Adrenal gland (tissue), 12 donors: ENCODE data around the gene SPARC. TPM values are rescaled to one million over a fixed set of nuclear protein-coding genes. Genes with fewer than 3 reads are reported as not detected.
"Not testable (repeated sequence)": the region's sequence is repeated elsewhere in the genome, so short reads cannot be mapped to it uniquely, and the experiment has no call there.

Source experiments
- DNase-seq, 7 donors: peaks; one replicate each; pipeline ENCODE4 v3.0.0-alpha.2; 2019 to 2020
- H3K27ac ChIP-seq, 5 donors: fragments of 200-600 bp; sonication (generic) in 4 of 5; 1 replicate in 3 of 5; 2 replicates in 2 of 5; pipeline versions ENCODE4 v1.5.1 to v1.8.0; 2016 to 2020; ENCODE audit warnings: mild to moderate bottlenecking in 1 of 5
- H3K27me3 ChIP-seq: fragments of 200-600 bp; 2 replicates; pipeline ENCODE4 v1.8.0; 2021
- H3K36me3 ChIP-seq, 2 donors: fragments of 200-600 bp; replicated peaks in 1 of 2; 1 replicate in 1 of 2; 2 replicates in 1 of 2; pipeline versions ENCODE4 v1.5.1 to v1.8.0; 2018 to 2022
- H3K4me1 ChIP-seq, 2 donors: fragments of 200-600 bp; replicated peaks in 1 of 2; 1 replicate in 1 of 2; 2 replicates in 1 of 2; pipeline versions ENCODE4 v1.5.1 to v1.8.0; 2018 to 2021
- H3K4me3 ChIP-seq, 4 donors: fragments of 200-600 bp; sonication (generic) in 3 of 4; one replicate each; pipeline ENCODE4 v1.5.1; 2016 to 2018
- H3K9me3 ChIP-seq, 3 donors: fragments of 200-600 bp; sonication (generic) in 1 of 3; replicated peaks in 1 of 3; 1 replicate in 2 of 3; 2 replicates in 1 of 3; pipeline versions ENCODE4 v1.5.1 to v1.8.0; 2016 to 2021
- CTCF ChIP-seq, 6 experiments: fragments of 450-650 bp in 4 of 6; fragments of 200-600 bp in 2 of 6; sonication (generic) in 1 of 6; IDR thresholded peaks; 1 replicate in 5 of 6; 2 replicates in 1 of 6; pipeline versions ENCODE4 v1.5.1 to v1.8.0; 2016 to 2021; ENCODE audit warnings: antibody characterized with exemption in 6 of 6, mild to moderate bottlenecking in 2 of 6, moderate library complexity in 1 of 6
- POLR2A ChIP-seq, 2 donors: fragments of 450-650 bp; IDR thresholded peaks; one replicate each; pipeline ENCODE4 v1.6.1; 2017; ENCODE audit warnings: antibody characterized with exemption in 2 of 2, mild to moderate bottlenecking in 2 of 2, moderate library complexity in 1 of 2
- WGBS, 4 donors: extraction: QIAGEN DNeasy Blood & Tissue Kit in 2 of 4; methylation state at CpG; one replicate each; pipeline versions ENCODE4 v1.1.5 to v1.1.7; 2013 to 2017; 5-methylcytosine and 5-hydroxymethylcytosine counted together
- intact Hi-C, 2 donors: fragments of 100-400 bp; cut with DNase I; formaldehyde crosslinking; loops; one replicate each; pipeline versions ENCODE4 v1.14.1 to v1.15.0; 2022 to 2023
- polyA plus RNA-seq, 3 donors: library from polyadenylated mRNA; stranded (reverse); fragments of 200-250 nt in 2 of 3; fragments of 350-450 nt in 1 of 3; fragmentation: Illumina TruSeq in 1 of 3; extraction: RNeasy Lipid Tissue Mini Kit (QIAGEN cat#74804) in 1 of 3; gene quantifications; one replicate each; pipeline ENCODE4 v1.2.3, GENCODE V29; 2013 to 2014
- total RNA-seq, 9 donors: library from RNA; depleted of rRNA in 4 of 9; stranded (reverse); fragments of >200 nt in 4 of 9; fragments of 120-200 nt in 1 of 9; fragmentation: NEBNext Ultra II Directional in 1 of 9; extraction: Animal tissue kit (Norgen Biotek cat#: 25700) in 1 of 9; gene quantifications; one replicate each; pipeline versions ENCODE4 v1.1.0 to v1.2.4, GENCODE V29; 2013 to 2023
- donor health status: healthy with polysubstance abuse.
- donor health status: Bipolar disorder and iron deficiency.
- donor health status: DM: yes; HTN: yes; CAD: no.
- donor health status: DM: no; HTN: no; CAD: no.
- donor health status: DM: no; HTN: no; CAD: no.
- donor health status: DM: yes; HTN: yes; CAD: no.

The SPARC gene
- total and polyA plus RNA-seq, 12 donors: 145 to 4,554 (median 1,213) TPM

GRCh38 chr5:151680944-151681427 is 5.7 kb downstream of the SPARC start:
- peak overlapping the region in 3 of 5 donors; percentile 82 to 86 (median 85) for H3K27ac ChIP-seq
- 61 to 68% (median 62%) methylated on average over 4 to 5 of the region's 5 CpGs for WGBS, 4 donors
- H3K36me3 ChIP-seq: peaks cover 0 to 13% of the 10 kb centered on the region in 2 donors
- H3K4me3 ChIP-seq: peak overlapping the region in 1 of 4 donors; percentile 20
- no peaks in the 10 kb centered on the region for H3K27me3 ChIP-seq
- intact Hi-C loops: no loop called here
- no peaks in the 10 kb centered on the region for H3K9me3 ChIP-seq
- TF ChIP-seq POLR2A (IDR thresholded peaks at IDR 0.05) (no peak), CTCF (IDR thresholded peaks at IDR 0.05) (no peak)
- no peak for DNase-seq
- H3K4me1 ChIP-seq: peaks cover 87 to 90% of the 10 kb centered on the region in 2 donors

- Histone ChIP-seq H3K27ac (peak overlapping the region in 3 of 5 donors; percentile 82 to 86 (median 85)), H3K4me1 (peaks cover 95 to 99% of the 10 kb centered on the region in 2 donors), H3K36me3 (peaks cover 0 to 21% of the 10 kb centered on the region in 2 donors)
- intact Hi-C loops, H3K4me3 ChIP-seq, DNase-seq, H3K27me3 ChIP-seq, H3K9me3 ChIP-seq: not testable (repeated sequence)
- WGBS, 4 donors: 64 to 78% (median 72%) methylated on average over 7 of the region's 7 CpGs
Measured at GRCh38 chr5:151680156-151680505, 6.6 kb downstream of the SPARC start.

GRCh38 chr5:151679421-151680155 is 7.1 kb downstream of the SPARC start:
- Histone ChIP-seq H3K4me3 (peak overlapping the region in 1 of 4 donors; percentile 16), H3K36me3 (peaks cover 0 to 27% of the 10 kb centered on the region in 2 donors), H3K4me1 (peaks cover 98 to 100% of the 10 kb centered on the region in 2 donors), H3K27me3 (no peaks in the 10 kb centered on the region), H3K27ac (peak overlapping the region; percentile 19 to 86 (median 84)), H3K9me3 (no peaks in the 10 kb centered on the region)
- 34 to 50% (median 46%) methylated on average over 8 of the region's 8 CpGs for WGBS, 4 donors
- TF ChIP-seq CTCF (IDR thresholded peaks at IDR 0.05) (no peak), POLR2A (IDR thresholded peaks at IDR 0.05) (no peak)
- peak in 3 of 7 donors; percentile 25 to 51 (median 26) for DNase-seq
- intact Hi-C loops: no loop called here

GRCh38 chr5:151678713-151679112 is 8.0 kb downstream of the SPARC start:
- peaks cover 0 to 31% of the 10 kb centered on the region in 2 donors for H3K36me3 ChIP-seq
- DNase-seq: no peak
- H3K4me1 ChIP-seq: peaks cover 91 to 96% of the 10 kb centered on the region in 2 donors
- no peaks in the 10 kb centered on the region for H3K27me3 ChIP-seq
- peak overlapping the region; percentile 19 to 86 (median 84) for H3K27ac ChIP-seq
- intact Hi-C loops: no loop called here
- 54 to 75% (median 68%) methylated on average over 5 of the region's 5 CpGs for WGBS, 4 donors
- H3K4me3 ChIP-seq: peak overlapping the region in 1 of 4 donors; percentile 16
- H3K9me3 ChIP-seq: no peaks in the 10 kb centered on the region
- TF ChIP-seq CTCF (IDR thresholded peaks at IDR 0.05): no peak
- no peak for TF ChIP-seq POLR2A (IDR thresholded peaks at IDR 0.05)
